HL-60 (cell line): ENCODE measurements around the gene FARS2.

Experiments
- DNase-seq, 2 experiments: peaks; one replicate each; pipeline ENCODE4 v3.0.0-alpha.2; 2010 to 2020; ENCODE audit warnings: low read depth in 1 of 2, low spot score in 1 of 2
- H3K27ac ChIP-seq: fragments of 250-450 bp; sonication (Bioruptor Pico); replicated peaks from 2 replicates; pipeline ENCODE4 v1.5.1; 2020; ENCODE audit warnings: mild to moderate bottlenecking, moderate library complexity
- H3K27me3 ChIP-seq: fragments of 250-450 bp; sonication (Bioruptor Pico); 2 replicates; pipeline ENCODE4 v1.5.1; 2021; ENCODE audit warnings: mild to moderate bottlenecking, moderate library complexity; ENCODE audit not compliant: insufficient read depth, poor library complexity, severe bottlenecking
- H3K4me3 ChIP-seq: replicated peaks from 2 replicates; pipeline ENCODE4 v1.5.1; 2011; ENCODE audit warnings: mild to moderate bottlenecking, control low read depth, low read length; ENCODE audit not compliant: insufficient read depth
- GABPA ChIP-seq: IDR thresholded peaks from 2 replicates; pipeline ENCODE4 v1.6.1; 2012; ENCODE audit warnings: low read depth
- POLR2AphosphoS5 ChIP-seq: IDR thresholded peaks from 2 replicates; pipeline ENCODE4 v1.6.1; 2012; ENCODE audit warnings: low read depth
- SPI1 ChIP-seq: IDR thresholded peaks from 2 replicates; pipeline ENCODE4 v1.6.1; 2012; ENCODE audit warnings: low read depth, mild to moderate bottlenecking, borderline replicate concordance
- TF ChIP-seq, protein P1 (sequence below): IDR thresholded peaks from 2 replicates; pipeline ENCODE4 v1.6.1; 2012; ENCODE audit warnings: low read depth; ENCODE audit not compliant: insufficient replicate concordance
- TF ChIP-seq, protein P2 (sequence below): IDR thresholded peaks from one replicate; pipeline ENCODE4 v1.5.1; 2011; ENCODE audit warnings: low read length, control low read depth, inconsistent platforms; ENCODE audit not compliant: insufficient read depth

FARS2 gene

DNA sequence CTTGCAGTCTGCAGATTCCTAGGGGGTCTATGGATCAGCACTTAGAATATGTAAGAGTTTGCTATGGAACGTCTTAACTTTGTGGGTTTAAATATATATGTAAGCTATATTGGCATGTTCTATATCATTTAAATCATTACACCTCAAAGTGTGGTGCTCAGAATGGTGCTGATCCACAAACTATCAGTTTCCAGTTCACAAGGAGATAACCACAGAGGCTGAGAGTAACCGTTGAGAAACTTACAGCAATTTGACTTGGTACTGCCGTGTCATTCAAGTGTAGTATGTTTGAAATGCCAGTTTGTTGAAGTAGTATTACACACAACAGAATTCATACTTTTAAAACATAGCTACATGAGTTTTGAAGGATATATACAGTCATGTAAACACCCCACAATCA lies 279.7 kb downstream of the FARS2 start:
- no peak overlapping the region for H3K4me3 ChIP-seq
- TF ChIP-seq, protein P1, sequence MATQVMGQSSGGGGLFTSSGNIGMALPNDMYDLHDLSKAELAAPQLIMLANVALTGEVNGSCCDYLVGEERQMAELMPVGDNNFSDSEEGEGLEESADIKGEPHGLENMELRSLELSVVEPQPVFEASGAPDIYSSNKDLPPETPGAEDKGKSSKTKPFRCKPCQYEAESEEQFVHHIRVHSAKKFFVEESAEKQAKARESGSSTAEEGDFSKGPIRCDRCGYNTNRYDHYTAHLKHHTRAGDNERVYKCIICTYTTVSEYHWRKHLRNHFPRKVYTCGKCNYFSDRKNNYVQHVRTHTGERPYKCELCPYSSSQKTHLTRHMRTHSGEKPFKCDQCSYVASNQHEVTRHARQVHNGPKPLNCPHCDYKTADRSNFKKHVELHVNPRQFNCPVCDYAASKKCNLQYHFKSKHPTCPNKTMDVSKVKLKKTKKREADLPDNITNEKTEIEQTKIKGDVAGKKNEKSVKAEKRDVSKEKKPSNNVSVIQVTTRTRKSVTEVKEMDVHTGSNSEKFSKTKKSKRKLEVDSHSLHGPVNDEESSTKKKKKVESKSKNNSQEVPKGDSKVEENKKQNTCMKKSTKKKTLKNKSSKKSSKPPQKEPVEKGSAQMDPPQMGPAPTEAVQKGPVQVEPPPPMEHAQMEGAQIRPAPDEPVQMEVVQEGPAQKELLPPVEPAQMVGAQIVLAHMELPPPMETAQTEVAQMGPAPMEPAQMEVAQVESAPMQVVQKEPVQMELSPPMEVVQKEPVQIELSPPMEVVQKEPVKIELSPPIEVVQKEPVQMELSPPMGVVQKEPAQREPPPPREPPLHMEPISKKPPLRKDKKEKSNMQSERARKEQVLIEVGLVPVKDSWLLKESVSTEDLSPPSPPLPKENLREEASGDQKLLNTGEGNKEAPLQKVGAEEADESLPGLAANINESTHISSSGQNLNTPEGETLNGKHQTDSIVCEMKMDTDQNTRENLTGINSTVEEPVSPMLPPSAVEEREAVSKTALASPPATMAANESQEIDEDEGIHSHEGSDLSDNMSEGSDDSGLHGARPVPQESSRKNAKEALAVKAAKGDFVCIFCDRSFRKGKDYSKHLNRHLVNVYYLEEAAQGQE = no peak
- no peak for TF ChIP-seq POLR2AphosphoS5
- H3K27ac ChIP-seq = no peak overlapping the region
- no peaks in the 10 kb centered on the region for H3K27me3 ChIP-seq
- no peak for DNase-seq

DNA sequence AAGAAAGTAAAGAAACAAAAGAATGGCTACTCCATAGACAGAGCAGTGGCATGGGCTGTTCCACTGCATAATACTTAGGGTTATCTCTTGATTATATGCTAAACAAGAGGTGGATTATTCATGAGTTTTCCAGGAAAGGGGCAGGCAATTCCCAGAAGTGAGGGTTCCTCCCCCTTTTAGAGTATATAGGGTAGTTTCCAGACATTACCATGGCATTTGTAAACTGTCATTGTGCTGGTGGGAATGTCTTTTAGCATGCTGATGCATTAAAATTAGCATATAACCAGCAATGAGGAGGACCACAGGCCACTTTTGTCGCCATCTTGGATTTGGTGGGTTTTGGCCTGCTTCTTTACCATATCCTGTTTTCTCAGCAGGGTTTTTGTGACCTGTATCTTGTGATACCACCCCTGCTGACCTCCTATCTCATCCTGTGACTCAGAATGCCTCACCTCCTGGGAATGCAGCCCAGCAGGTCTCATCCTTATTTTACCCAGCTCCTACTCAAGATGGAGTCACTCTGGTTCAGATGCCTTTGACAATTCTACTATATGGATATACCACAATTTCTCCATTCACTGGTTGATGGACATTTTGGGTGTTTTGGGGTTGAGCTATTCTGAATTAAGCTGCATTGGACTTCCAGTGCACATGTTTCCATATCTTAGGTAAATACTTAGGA lies 280.6 kb downstream of the FARS2 start:
- Histone ChIP-seq H3K4me3 (no peak overlapping the region), H3K27ac (no peak overlapping the region), H3K27me3 (no peaks in the 10 kb centered on the region)
- DNase-seq = no peak
- TF ChIP-seq, protein P1 = no peak
- TF ChIP-seq SPI1 (no peak), POLR2AphosphoS5 (no peak), GABPA (no peak)
- TF ChIP-seq, protein P2, sequence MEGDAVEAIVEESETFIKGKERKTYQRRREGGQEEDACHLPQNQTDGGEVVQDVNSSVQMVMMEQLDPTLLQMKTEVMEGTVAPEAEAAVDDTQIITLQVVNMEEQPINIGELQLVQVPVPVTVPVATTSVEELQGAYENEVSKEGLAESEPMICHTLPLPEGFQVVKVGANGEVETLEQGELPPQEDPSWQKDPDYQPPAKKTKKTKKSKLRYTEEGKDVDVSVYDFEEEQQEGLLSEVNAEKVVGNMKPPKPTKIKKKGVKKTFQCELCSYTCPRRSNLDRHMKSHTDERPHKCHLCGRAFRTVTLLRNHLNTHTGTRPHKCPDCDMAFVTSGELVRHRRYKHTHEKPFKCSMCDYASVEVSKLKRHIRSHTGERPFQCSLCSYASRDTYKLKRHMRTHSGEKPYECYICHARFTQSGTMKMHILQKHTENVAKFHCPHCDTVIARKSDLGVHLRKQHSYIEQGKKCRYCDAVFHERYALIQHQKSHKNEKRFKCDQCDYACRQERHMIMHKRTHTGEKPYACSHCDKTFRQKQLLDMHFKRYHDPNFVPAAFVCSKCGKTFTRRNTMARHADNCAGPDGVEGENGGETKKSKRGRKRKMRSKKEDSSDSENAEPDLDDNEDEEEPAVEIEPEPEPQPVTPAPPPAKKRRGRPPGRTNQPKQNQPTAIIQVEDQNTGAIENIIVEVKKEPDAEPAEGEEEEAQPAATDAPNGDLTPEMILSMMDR = no peak

DNA sequence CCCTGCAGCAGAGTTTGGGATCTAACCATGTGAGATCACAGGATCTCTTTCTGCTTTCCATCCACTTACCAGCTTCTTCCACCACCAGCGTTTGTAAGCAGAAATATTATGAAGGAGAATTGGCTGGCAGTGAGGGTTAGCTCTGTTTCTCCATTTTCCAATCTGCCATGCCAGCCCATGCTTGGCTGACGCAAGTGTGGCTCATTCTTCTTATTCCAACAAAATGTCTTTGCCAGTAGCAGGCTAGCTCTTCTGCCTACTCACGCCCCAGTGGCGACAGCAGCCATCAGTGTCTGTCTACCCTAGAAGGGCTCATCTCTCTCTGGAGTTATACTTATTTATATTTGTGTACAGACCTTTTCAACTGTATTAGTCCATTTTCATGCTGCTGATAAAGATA lies 286.2 kb downstream of the FARS2 start:
- TF ChIP-seq POLR2AphosphoS5 (no peak), SPI1 (no peak), GABPA (no peak)
- TF ChIP-seq, protein P2 = no peak
- TF ChIP-seq, protein P1 = no peak
- Histone ChIP-seq H3K27ac (no peak overlapping the region), H3K27me3 (no peaks in the 10 kb centered on the region), H3K4me3 (no peak overlapping the region)
- no peak for DNase-seq
